Activated CD4-positive, alpha-beta memory T cell treated with anti-CD3 and anti-CD28 coated beads, Interleukin-2, amount 10 ng/mL, durations not matched to agents 7 days and 5 days (primary cell): Measurements from ENCODE around the gene AHNAK. TPM values are rescaled to one million over a fixed set of nuclear protein-coding genes. Genes with fewer than 3 reads are reported as not detected.
A peak's percentile ranks its signal among the peaks of the same experiment; 100 is the strongest.
"Not testable (repeated sequence)": the region's sequence is repeated elsewhere in the genome, so short reads cannot be mapped to it uniquely, and the experiment has no call there.

ENCODE experiments used
- CTCF ChIA-PET: fragments of 350-600 bp; sonication (Branson Sonifier 250); formaldehyde crosslinking; loops from one replicate; lab custom pipeline; 2021; ENCODE audit warnings: antibody characterized with exemption, inconsistent platforms; lab: Charles Lee
- POLR2A ChIA-PET: fragments of 350-600 bp; sonication (Branson Sonifier 250); formaldehyde crosslinking; loops from one replicate; lab custom pipeline; 2021; ENCODE audit warnings: antibody characterized with exemption; lab: Charles Lee
- DNase-seq: peaks from one replicate; pipeline ENCODE4 v3.0.0-alpha.2; 2020
- H3K27ac Mint-ChIP-seq: one replicate; pipeline ENCODE4 v1.8.0; 2021; ENCODE audit warnings: mild to moderate bottlenecking, mixed read lengths
- H3K27me3 Mint-ChIP-seq: one replicate; pipeline ENCODE4 v1.8.0; 2021; ENCODE audit warnings: mixed read lengths
- H3K36me3 Mint-ChIP-seq: one replicate; pipeline ENCODE4 v1.8.0; 2021; ENCODE audit warnings: low read depth, mixed read lengths
- H3K4me1 Mint-ChIP-seq: one replicate; pipeline ENCODE4 v1.8.0; 2021; ENCODE audit warnings: mixed read lengths
- H3K4me3 Mint-ChIP-seq: one replicate; pipeline ENCODE4 v1.8.0; 2021; ENCODE audit warnings: mild to moderate bottlenecking, mixed read lengths
- H3K9me3 Mint-ChIP-seq: one replicate; pipeline ENCODE4 v1.8.0; 2021; ENCODE audit warnings: mixed read lengths
- total RNA-seq, 2 experiments: library from RNA; stranded (reverse); gene quantifications; one replicate each; pipeline ENCODE4 v1.2.3, GENCODE V29; 2021

The AHNAK gene
- total RNA-seq, 2 experiments from 2014 or later = 323 to 360 TPM

DNA sequence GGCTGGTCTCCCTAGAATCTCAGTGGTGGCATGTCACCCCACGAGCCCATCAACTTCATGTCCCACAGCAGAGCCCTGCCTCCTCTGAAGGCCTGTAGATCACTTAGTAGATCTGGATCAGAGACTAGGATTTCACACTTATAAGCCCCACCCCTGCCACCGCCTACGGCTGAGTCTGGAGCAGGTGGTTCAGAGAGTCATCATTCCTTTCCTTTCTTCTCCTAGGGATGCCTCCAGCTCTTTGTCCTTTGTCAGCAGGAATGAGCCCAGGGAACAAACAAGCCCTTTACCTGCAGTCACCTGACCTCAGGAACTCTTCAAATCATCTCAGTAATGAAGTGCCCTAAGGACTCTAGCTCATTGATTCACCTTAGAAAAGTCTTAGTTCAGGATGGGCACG, 90.0 kb downstream of the AHNAK start:
- ChIA-PET POLR2A (no interaction called here), CTCF (interaction anchor here (1.1 to 1.5 kb wide), 2 partner anchors 16 to 32 kb away, joined by 3 read pairs; no protein-coding TSS in a partner anchor)
- Mint-ChIP-seq H3K36me3 (no peaks in the 10 kb centered on the region), H3K9me3 (no peaks in the 10 kb centered on the region), H3K27ac (no peak overlapping the region), H3K4me1 (no peaks in the 10 kb centered on the region), H3K4me3 (no peak overlapping the region), H3K27me3 (no peaks in the 10 kb centered on the region)
- DNase-seq = no peak

- H3K9me3 Mint-ChIP-seq = no peaks in the 10 kb centered on the region
- peaks cover 6% of the 10 kb centered on the region for H3K27me3 Mint-ChIP-seq
- CTCF ChIA-PET = interaction anchor here (1.5 kb wide), 1 partner anchor 28 kb away, joined by 5 read pairs; no protein-coding TSS in a partner anchor
- POLR2A ChIA-PET = no interaction called here
- no peak overlapping the region for H3K4me3 Mint-ChIP-seq
- H3K4me1 Mint-ChIP-seq = no peaks in the 10 kb centered on the region
- no peaks in the 10 kb centered on the region for H3K36me3 Mint-ChIP-seq
- no peak overlapping the region for H3K27ac Mint-ChIP-seq
- no peak for DNase-seq
Observed at GRCh38 chr11:62452839-62453468, 93.7 kb downstream of the AHNAK start.

DNA sequence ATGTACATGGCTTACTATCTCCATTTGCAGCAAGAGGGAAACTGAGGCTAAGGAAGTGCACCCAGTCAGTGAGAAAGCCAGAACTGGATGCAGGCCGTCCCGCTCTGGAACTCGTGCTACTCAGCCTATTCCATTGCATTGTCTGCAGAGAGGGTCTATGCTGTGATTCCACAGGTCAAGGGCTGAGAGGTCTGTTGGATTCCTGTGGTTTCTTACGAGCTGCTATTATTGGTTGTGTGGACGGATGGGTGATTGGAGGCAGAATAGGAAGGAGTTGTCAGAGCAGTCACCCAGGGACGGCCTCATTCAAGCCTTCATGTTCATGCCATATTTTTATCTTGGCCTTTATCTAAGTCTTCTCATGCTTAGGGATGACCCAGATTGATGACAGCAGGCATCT, 94.3 kb downstream of the AHNAK start:
- H3K36me3 Mint-ChIP-seq = no peaks in the 10 kb centered on the region
- POLR2A ChIA-PET = no interaction called here

DNA sequence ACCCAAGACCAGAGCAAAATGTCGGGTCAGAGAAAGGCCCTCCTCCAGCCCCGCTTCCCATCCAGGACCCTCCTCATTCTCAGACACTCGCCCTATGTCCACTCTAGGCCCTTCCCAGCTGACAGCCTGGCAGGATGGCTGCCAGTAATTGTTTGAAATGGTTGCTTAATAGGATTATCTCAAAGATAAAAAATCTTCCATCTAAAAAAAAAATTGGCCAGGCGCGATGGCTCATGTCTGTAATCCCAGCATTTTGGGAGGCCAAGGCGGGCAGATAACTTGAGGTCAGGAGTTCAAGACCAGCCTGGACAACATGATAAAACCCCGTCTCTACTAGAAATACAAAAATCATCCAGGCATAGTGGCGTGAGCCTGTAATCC, 95.4 kb downstream of the AHNAK start:
- POLR2A ChIA-PET = no interaction called here
- H3K27ac Mint-ChIP-seq = no peak overlapping the region
- no peak for DNase-seq

More for the DNA sequence above, 94.3 kb downstream of the AHNAK start:
- Mint-ChIP-seq H3K27me3 (peaks cover 10% of the 10 kb centered on the region), H3K9me3 (no peaks in the 10 kb centered on the region), H3K4me1 (no peaks in the 10 kb centered on the region), H3K27ac (no peak overlapping the region), H3K4me3 (no peak overlapping the region)
- CTCF ChIA-PET = no interaction called here
- no peak for DNase-seq

DNA sequence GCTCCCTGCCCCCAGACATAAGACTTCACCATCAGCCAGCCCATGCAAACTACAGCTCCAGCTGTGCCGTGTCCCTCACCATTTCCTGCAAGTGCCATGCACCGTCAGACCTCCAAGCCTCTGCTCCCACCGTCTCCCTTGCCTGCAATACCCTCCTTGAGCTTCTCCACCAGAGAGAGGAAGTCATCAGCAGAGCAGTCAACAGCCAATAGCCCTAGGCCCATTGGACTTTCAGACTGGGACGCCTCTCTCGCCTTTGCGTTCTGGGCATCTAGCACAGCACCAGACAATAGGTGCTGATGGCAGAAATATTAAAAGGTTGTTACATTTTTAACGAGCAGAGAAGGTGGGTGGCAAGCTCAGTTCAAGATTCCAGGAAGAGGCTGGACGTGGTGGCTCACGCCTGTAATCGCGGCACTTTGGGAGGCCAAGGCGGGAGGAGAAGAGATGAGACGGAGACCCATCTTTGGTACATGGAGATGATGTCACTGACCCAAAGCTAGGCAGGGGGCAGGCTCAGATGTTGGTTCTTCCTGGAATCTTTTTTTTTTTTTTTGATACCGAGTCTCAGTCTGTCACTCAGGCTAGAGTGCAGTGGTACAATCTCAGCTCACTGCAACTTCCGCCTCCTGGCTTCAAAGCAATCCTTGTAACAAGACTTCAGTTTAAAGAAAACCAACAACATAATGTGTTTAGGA, 95.9 kb downstream of the AHNAK start:
- no peak overlapping the region for H3K4me3 Mint-ChIP-seq
- H3K36me3 Mint-ChIP-seq = no peaks in the 10 kb centered on the region
- ChIA-PET CTCF (interaction anchor here (0.9 kb wide), 1 partner anchor 11 kb away, joined by 3 read pairs; no protein-coding TSS in a partner anchor), POLR2A (no interaction called here)
- peaks cover 19% of the 10 kb centered on the region for H3K27me3 Mint-ChIP-seq
- no peaks in the 10 kb centered on the region for H3K9me3 Mint-ChIP-seq
- no peak overlapping the region for H3K27ac Mint-ChIP-seq
- H3K4me1 Mint-ChIP-seq = no peaks in the 10 kb centered on the region
- DNase-seq = no peak

More for the DNA sequence above, 95.4 kb downstream of the AHNAK start:
- H3K27me3 Mint-ChIP-seq = peaks cover 16% of the 10 kb centered on the region
- H3K4me1 Mint-ChIP-seq = no peaks in the 10 kb centered on the region
- no peaks in the 10 kb centered on the region for H3K36me3 Mint-ChIP-seq
- H3K9me3 Mint-ChIP-seq = no peaks in the 10 kb centered on the region
- H3K4me3 Mint-ChIP-seq = no peak overlapping the region
- CTCF ChIA-PET = interaction anchor here (0.9 kb wide), 1 partner anchor 11 kb away, joined by 3 read pairs; no protein-coding TSS in a partner anchor

GRCh38 chr11:62449912-62450311, 96.7 kb downstream of the AHNAK start:
- H3K9me3 Mint-ChIP-seq, POLR2A ChIA-PET, H3K4me3 Mint-ChIP-seq, H3K4me1 Mint-ChIP-seq, DNase-seq, H3K36me3 Mint-ChIP-seq, H3K27ac Mint-ChIP-seq: not testable (repeated sequence)
- CTCF ChIA-PET = interaction anchor here (0.9 kb wide), 1 partner anchor 74 kb away, joined by 4 read pairs; no protein-coding TSS in a partner anchor
- H3K27me3 Mint-ChIP-seq = peaks cover 21% of the 10 kb centered on the region

- DNase-seq = no peak
- Mint-ChIP-seq H3K4me1 (peaks cover 4% of the 10 kb centered on the region), H3K9me3 (no peaks in the 10 kb centered on the region), H3K36me3 (no peaks in the 10 kb centered on the region), H3K4me3 (no peak overlapping the region), H3K27ac (no peak overlapping the region), H3K27me3 (peaks cover 22% of the 10 kb centered on the region)
- ChIA-PET POLR2A (interaction anchor here (0.7 to 1.3 kb wide), 2 partner anchors 13 to 25 kb away, joined by 3 to 4 read pairs; no protein-coding TSS in a partner anchor), CTCF (interaction anchor here (0.9 to 1.6 kb wide), 4 partner anchors 9 to 73 kb away, joined by 3 to 4 read pairs (median 4); no protein-coding TSS in a partner anchor)
Observed at GRCh38 chr11:62449451-62449851, 97.2 kb downstream of the AHNAK start.

GRCh38 chr11:62446091-62446490, 100.5 kb downstream of the AHNAK start:
- DNase-seq = no peak
- Mint-ChIP-seq H3K36me3 (no peaks in the 10 kb centered on the region), H3K9me3 (no peaks in the 10 kb centered on the region), H3K27ac (no peak overlapping the region), H3K4me1 (peaks cover 5% of the 10 kb centered on the region), H3K4me3 (no peak overlapping the region), H3K27me3 (peaks cover 23% of the 10 kb centered on the region)
- POLR2A ChIA-PET = no interaction called here
- CTCF ChIA-PET = interaction anchor here (3.0 kb wide), 1 partner anchor 21 kb away, joined by 18 read pairs; no protein-coding TSS in a partner anchor

GRCh38 chr11:62445314-62445740, 101.3 kb downstream of the AHNAK start:
- H3K36me3 Mint-ChIP-seq = no peaks in the 10 kb centered on the region
- H3K27me3 Mint-ChIP-seq = peaks cover 23% of the 10 kb centered on the region
- ChIA-PET CTCF (interaction anchor here (0.9 to 3.0 kb wide), 4 partner anchors 12 to 115 kb away, joined by 3 to 18 read pairs (median 4); no protein-coding TSS in a partner anchor), POLR2A (interaction anchor here (0.9 kb wide), 1 partner anchor 26 kb away, joined by 4 read pairs; the partner anchor contains the start of gene SCGB1A1)
- no peak overlapping the region for H3K4me3 Mint-ChIP-seq
- H3K4me1 Mint-ChIP-seq = peaks cover 5% of the 10 kb centered on the region
- no peak overlapping the region for H3K27ac Mint-ChIP-seq
- no peaks in the 10 kb centered on the region for H3K9me3 Mint-ChIP-seq
- no peak for DNase-seq

DNA sequence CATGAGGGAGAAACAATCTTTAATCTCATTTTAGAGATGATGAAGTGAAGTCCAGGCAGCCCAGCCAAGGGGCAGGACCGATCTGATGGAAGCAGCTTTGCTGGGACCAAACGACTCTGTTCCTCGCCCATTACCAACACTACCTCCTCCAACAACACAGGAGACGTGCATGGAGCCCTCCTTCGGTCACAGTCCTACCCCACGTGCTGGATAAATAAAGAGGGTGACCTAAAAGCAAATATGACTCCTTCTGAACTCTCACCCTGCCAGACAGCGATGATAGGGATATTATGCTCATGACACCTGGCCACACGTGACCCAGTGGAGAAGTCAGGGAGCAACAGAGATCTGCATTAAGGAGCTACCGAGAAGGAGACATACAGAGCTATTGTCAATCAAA, 101.8 kb downstream of the AHNAK start:
- no peak for DNase-seq
- H3K27ac Mint-ChIP-seq = no peak overlapping the region
- ChIA-PET CTCF (interaction anchor here (0.9 to 3.0 kb wide), 4 partner anchors 11 to 115 kb away, joined by 3 to 18 read pairs (median 4); no protein-coding TSS in a partner anchor), POLR2A (interaction anchor here (0.9 to 1.5 kb wide), 3 partner anchors 18 to 26 kb away, joined by 4 read pairs; partner anchors contain the start of gene SCGB1A1)
- no peaks in the 10 kb centered on the region for H3K36me3 Mint-ChIP-seq
- peak overlapping the region; percentile 62 for H3K4me3 Mint-ChIP-seq
- H3K27me3 Mint-ChIP-seq = peaks cover 23% of the 10 kb centered on the region
- peaks cover 5% of the 10 kb centered on the region for H3K4me1 Mint-ChIP-seq
- no peaks in the 10 kb centered on the region for H3K9me3 Mint-ChIP-seq

DNA sequence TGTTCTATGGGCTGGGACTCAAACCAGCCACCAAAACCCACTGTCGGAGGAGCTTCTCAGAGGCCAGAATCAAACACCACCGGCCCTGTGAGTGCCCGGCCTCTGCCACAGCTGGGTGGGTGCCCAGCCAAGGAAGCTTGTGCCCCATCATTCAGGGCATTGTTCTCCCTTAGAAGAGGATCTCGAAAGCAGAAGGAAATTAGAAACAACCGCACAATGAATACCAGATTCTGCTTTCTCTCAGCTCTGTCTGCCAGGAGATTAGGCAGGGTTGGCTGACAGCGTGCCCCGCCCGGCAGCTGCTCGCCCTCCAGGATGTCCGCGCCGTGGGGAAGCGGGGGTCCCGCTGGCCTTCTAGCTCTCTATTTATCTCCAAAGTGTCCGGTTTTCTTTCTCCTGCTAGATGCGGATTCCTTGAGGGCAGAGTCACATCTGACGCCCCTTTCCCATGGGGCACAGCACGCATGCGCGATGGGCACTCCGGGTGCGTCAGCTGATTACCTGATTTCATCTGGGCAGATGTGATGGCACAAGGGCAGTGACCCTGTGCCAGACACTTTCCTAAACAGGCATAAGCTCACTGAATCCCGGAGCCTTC, 102.3 kb downstream of the AHNAK start:
- POLR2A ChIA-PET = interaction anchor here (0.9 to 1.5 kb wide), 3 partner anchors 17 to 25 kb away, joined by 4 read pairs; partner anchors contain the start of gene SCGB1A1
- peaks cover 5% of the 10 kb centered on the region for H3K4me1 Mint-ChIP-seq
- no peaks in the 10 kb centered on the region for H3K9me3 Mint-ChIP-seq
- H3K36me3 Mint-ChIP-seq = no peaks in the 10 kb centered on the region
- peaks cover 23% of the 10 kb centered on the region for H3K27me3 Mint-ChIP-seq
- no peak overlapping the region for H3K27ac Mint-ChIP-seq
- peak overlapping the region; percentile 62 for H3K4me3 Mint-ChIP-seq
- DNase-seq = peak; percentile 34
- CTCF ChIA-PET = interaction anchor here (1.1 to 3.0 kb wide), 3 partner anchors 13 to 116 kb away, joined by 3 to 18 read pairs (median 5); no protein-coding TSS in a partner anchor
